ENCODE measurements around the gene CENPV.
"Not testable (repeated sequence)": the region's sequence is repeated elsewhere in the genome, so short reads cannot be mapped to it uniquely, and the experiment has no call there.

CENPV gene

DNA sequence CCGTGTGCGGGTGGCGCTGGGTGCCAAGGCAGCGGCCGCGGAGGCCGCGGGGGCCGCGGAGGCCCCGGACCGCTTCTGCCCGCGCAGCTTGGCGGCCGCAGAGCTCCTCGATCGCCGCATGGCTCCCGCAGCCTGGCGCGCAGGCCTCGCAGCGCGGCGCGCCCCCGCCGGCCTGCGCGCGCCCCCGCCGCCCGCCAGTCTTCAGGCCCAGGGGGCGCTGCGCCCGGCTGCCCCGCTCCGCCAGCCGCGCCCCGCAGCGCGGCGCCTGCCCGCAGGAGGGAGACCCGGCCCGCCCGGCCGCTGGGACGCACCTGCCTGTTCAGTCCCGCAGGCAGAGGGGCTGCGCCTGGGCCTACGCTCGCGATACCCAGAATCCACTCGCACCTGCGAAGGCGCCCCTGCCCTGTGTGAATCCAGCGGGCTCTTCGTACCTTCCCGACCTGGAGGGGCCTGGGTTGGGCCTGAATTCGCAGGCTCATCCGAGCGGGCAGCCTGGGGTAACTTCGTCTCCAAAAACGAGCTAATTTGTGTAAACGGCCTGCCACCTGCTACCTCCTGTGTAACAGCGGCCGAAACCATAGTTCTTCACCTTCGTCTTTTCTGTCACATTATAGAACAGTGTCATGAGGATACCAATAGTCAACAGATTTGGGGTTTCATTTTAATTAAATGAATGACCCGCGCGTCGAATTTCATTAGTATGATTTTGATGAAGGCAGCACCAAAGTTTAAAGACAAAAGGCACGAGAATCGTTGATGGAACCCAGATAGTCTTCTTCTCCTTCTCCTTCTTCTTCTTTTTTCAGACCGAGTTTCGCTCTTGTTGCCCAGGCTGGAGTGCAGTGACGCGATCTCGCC is at the start of gene CENPV:
CENPV (minus strand) TSS at position 153 of the 858 bp plus-strand sequence; CDS start at position 120, 33 bp downstream.
- peak; percentile 97 for DNase-seq

- DNase-seq = peak; percentile 89
Observed at GRCh38 chr17:16398270-16399267, 45.3 kb upstream of the CENPV start.

DNA sequence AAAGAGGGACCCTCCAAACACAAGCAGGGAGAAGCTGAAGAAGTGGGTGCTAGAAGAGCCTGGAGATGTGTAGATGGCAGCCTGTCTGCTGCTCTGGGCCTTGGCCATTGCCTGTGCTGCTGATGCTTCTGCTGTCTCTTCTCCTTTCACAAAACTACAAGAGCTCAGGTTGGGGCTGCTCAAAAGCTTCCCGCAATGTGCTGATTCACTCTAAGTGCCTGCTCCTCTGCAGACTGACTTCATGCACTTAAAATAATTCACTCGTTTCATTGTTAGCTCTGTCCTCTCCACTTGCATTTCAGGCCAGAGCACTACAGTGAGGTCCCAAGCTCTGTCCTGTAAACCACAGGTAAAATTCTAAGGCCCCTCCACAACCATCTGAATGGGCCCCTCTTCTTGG is 43.4 kb upstream of the CENPV start:
- not testable (repeated sequence) for DNase-seq

DNA sequence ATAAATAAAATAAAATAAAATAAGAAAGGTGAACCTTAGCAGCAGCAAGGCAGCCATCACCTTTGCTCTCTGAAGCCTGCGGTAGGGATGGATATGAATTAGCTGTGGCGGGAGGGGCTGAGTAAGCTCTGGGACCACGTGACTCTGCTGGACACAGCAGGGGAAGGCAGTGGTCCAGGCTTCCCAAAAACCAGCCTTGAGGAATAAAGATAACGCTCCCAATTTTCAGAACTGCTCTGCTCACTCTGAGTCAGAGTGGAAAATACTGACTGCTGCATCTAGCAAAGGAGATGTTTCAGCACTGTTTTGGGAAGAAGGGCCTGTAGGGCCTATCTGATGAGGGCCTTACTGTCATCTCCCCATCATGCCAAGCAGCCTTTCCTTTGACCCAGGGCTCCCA is 42.6 kb upstream of the CENPV start:
- not testable (repeated sequence) for DNase-seq

GRCh38 chr17:16392491-16392890 is 39.2 kb upstream of the CENPV start:
- DNase-seq = not testable (repeated sequence)

DNA sequence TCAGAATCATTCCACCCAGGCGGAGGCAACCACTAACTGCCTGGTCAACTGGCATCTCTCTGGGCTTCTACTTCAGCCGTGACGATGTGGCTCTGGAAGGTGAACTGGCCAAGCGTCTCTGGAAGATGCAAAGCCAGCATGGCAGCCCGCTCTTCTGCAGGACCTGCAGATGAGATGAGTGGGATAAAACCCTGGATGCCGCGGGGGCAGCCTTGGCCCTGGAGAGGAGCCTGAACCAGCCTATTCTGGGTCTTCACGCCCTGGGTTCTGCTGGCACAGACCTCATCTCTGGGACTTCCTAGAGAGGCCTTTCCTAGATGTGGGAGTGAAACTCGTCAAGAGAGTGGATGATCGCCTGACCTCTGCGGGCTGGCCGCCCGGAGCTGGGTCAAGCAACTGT is 38.2 kb upstream of the CENPV start:
- DNase-seq = no peak

DNA sequence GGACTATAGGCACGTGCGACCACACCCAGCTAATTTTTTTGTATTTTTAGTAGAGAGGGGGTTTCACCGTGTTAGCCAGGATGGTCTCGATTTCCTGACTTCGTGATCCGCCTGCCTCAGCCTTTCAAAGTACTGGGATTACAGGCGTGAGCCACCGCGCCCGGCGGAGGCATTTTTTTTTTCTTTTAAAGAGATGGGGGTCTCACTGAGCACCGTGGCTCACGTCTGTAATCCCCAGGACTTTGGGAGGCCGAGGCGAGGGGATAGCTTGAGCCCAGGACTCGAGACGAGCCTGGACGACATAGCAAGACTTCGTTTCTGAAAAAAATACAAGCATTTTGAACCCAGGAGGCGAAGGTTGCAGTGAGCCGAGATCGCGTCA is 32.8 kb upstream of the CENPV start:
- not testable (repeated sequence) for DNase-seq

- DNase-seq = no peak
Observed at GRCh38 chr17:16384557-16384956, 31.3 kb upstream of the CENPV start.

- DNase-seq = no peak
Observed at GRCh38 chr17:16383772-16384287, 30.6 kb upstream of the CENPV start.

DNA sequence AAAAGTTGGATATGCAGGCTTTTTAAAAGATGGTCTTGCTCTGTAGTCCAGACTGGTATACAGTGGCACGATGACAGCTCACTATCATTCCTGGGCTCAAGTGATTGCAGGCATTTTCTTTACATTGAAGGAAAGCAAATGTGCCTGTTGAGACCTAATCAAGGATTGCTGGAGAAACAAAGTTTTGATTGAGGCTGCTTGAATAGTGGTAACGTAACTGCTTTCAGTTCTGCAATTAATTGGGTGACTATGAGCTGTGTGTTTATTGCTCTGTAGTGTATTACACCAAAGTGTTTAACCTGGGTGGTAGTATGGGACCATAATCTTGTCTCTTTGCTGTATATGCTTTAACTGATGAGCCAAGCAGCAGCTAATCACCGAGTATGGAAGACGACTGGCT is 29.9 kb upstream of the CENPV start:
- DNase-seq = no peak

DNA sequence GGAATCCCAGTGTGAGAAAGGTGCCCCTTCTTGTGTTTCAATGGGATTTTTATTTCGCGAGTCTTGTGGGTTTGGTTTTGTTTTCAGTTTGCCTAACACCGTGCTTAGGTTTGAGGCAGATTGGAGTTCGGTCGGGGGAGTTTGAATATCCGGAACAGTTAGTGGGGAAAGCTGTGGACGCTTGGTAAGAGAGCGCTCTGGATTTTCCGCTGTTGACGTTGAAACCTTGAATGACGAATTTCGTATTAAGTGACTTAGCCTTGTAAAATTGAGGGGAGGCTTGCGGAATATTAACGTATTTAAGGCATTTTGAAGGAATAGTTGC is 28.2 kb upstream of the CENPV start:
- DNase-seq = no peak

DNA sequence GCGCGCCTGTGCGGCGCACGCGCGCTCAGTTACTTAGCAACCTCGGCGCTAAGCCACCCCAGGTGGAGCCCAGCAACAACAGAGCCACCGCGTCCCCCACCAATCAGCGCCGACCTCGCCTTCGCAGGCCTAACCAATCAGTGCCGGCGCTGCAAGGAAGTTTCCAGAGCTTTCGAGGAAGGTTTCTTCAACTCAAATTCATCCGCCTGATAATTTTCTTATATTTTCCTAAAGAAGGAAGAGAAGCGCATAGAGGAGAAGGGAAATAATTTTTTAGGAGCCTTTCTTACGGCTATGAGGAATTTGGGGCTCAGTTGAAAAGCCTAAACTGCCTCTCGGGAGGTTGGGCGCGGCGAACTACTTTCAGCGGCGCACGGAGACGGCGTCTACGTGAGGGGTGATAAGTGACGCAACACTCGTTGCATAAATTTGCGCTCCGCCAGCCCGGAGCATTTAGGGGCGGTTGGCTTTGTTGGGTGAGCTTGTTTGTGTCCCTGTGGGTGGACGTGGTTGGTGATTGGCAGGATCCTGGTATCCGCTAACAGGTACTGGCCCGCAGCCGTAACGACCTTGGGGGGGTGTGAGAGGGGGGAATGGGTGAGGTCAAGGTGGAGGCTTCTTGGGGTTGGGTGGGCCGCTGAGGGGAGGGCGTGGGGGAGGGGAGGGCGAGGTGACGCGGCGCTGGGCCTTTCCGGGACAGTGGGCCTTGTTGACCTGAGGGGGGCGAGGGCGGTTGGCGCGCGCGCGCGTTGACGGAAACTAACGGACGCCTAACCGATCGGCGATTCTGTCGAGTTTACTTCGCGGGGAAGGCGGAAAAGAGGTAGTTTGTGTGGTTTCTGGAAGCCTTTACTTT is 27.6 kb upstream of the CENPV start, which contains the start of gene UBB:
UBB (plus strand) TSS at position 452 of the 856 bp plus-strand sequence. CDS start 817 bp downstream, outside the sequence.
- peak; percentile 100 for DNase-seq

- no peak for DNase-seq
Observed at GRCh38 chr17:16379654-16380053, 26.4 kb upstream of the CENPV start.

GRCh38 chr17:16378636-16379282 is 25.5 kb upstream of the CENPV start:
- no peak for DNase-seq

GRCh38 chr17:16377941-16378341 is 24.7 kb upstream of the CENPV start:
- no peak for DNase-seq

- DNase-seq = no peak
Observed at GRCh38 chr17:16374146-16374938, 21.1 kb upstream of the CENPV start.

DNA sequence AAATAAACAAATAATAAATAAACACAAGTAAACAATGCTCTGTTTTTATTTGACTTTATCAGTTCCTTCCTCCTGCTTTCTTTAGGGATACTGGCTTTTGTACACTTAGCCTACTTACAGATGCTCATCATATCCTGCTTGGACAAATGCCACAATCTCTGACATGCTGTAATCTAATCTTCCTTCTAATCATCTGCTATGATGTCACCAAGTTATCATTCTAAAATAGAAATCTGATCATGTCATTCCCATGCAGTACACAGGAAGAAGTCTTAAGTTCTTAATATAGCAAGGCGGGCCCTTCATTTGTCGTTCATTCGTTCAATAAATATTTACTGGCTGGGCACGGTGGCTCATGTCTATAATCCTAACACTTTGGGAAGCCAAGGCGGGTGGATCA is 18.5 kb upstream of the CENPV start:
- peak; percentile 88 for DNase-seq

- no peak for DNase-seq
Observed at GRCh38 chr17:16364625-16365024, 11.4 kb upstream of the CENPV start.

- peak; percentile 96 for DNase-seq
Observed at GRCh38 chr17:16363749-16364536, 10.7 kb upstream of the CENPV start.

- DNase-seq = no peak
Observed at GRCh38 chr17:16361874-16362273, 8.6 kb upstream of the CENPV start.
